GM23338 (cell line): ENCODE results near the gene CLSTN2. TPM values are rescaled to one million over a fixed set of nuclear protein-coding genes. Genes with fewer than 3 reads are reported as not detected.

Experiments
- ATAC-seq: fragments of 200-7000 bp; cut with Tn5 transposase; 3 replicates; pipeline ENCODE4 v1.9.1; 2020
- DNase-seq: peaks from one replicate; pipeline ENCODE4 v3.0.0-alpha.2; 2015; ENCODE audit warnings: low spot score
- H2AFZ ChIP-seq: fragments of 200-600 bp; sonication (generic); 2 replicates; pipeline ENCODE4 v1.8.0; 2016; ENCODE audit warnings: antibody characterized with exemption, mild to moderate bottlenecking, moderate library complexity
- H3F3A ChIP-seq: fragments of 200-600 bp; sonication (generic); replicated peaks from 2 replicates; pipeline ENCODE4 v1.8.0; 2017; ENCODE audit warnings: antibody characterized with exemption, mixed run types, low read depth
- H3K27ac ChIP-seq: fragments of 200-600 bp; sonication (generic); 2 replicates; pipeline ENCODE4 v1.6.1; 2016; ENCODE audit warnings: low read depth
- H3K27me3 ChIP-seq: fragments of 200-600 bp; sonication (generic); 2 replicates; pipeline ENCODE4 v1.8.0; 2016; ENCODE audit warnings: mild to moderate bottlenecking, mixed run types, moderate library complexity; ENCODE audit not compliant: insufficient read depth
- H3K36me3 ChIP-seq: fragments of 200-600 bp; sonication (generic); 2 replicates; pipeline ENCODE4 v1.8.0; 2016; ENCODE audit warnings: mild to moderate bottlenecking; ENCODE audit not compliant: insufficient read depth
- H3K4me1 ChIP-seq: fragments of 200-600 bp; sonication (generic); 2 replicates; pipeline ENCODE4 v1.8.0; 2016; ENCODE audit warnings: mild to moderate bottlenecking, moderate library complexity; ENCODE audit not compliant: insufficient read depth
- H3K4me2 ChIP-seq: fragments of 200-600 bp; sonication (generic); 2 replicates; pipeline ENCODE4 v1.7.1; 2017; ENCODE audit warnings: mixed run types
- H3K4me3 ChIP-seq: fragments of 200-600 bp; sonication (generic); 2 replicates; pipeline ENCODE4 v1.6.1; 2016; ENCODE audit warnings: mixed run types
- H3K79me2 ChIP-seq: fragments of 200-600 bp; sonication (generic); replicated peaks from 2 replicates; pipeline ENCODE4 v1.8.0; 2017; ENCODE audit warnings: mild to moderate bottlenecking; ENCODE audit not compliant: insufficient read depth
- H3K9me2 ChIP-seq: fragments of 200-600 bp; sonication (generic); 2 replicates; pipeline ENCODE4 v1.8.0; 2017; ENCODE audit not compliant: insufficient read depth
- H4K20me1 ChIP-seq: fragments of 200-600 bp; sonication (generic); replicated peaks from 2 replicates; pipeline ENCODE4 v1.8.0; 2017; ENCODE audit warnings: mild to moderate bottlenecking; ENCODE audit not compliant: insufficient read depth
- H3K27ac Mint-ChIP-seq: 2 replicates; pipeline ENCODE4 v1.8.0; 2020; ENCODE audit warnings: inconsistent platforms, mild to moderate bottlenecking, moderate library complexity, mixed read lengths
- H3K27me3 Mint-ChIP-seq: 3 replicates; pipeline ENCODE4 v1.8.0; 2022; ENCODE audit warnings: low read depth, mild to moderate bottlenecking, moderate library complexity, mixed read lengths, inconsistent platforms; ENCODE audit not compliant: insufficient read depth, poor library complexity
- H3K36me3 Mint-ChIP-seq: 3 replicates; pipeline ENCODE4 v1.8.0; 2021; ENCODE audit warnings: low read depth, mild to moderate bottlenecking, inconsistent platforms, moderate library complexity, mixed read lengths
- H3K4me1 Mint-ChIP-seq: 3 replicates; pipeline ENCODE4 v1.8.0; 2020; ENCODE audit warnings: mild to moderate bottlenecking, inconsistent platforms, mixed read lengths
- H3K4me3 Mint-ChIP-seq: 3 replicates; pipeline ENCODE4 v1.8.0; 2021; ENCODE audit warnings: moderate library complexity, mild to moderate bottlenecking, inconsistent platforms, mixed read lengths
- H3K9me3 Mint-ChIP-seq: 3 replicates; pipeline ENCODE4 v1.8.0; 2020; ENCODE audit warnings: moderate library complexity, mild to moderate bottlenecking, inconsistent platforms, mixed read lengths
- CREB1 ChIP-seq: fragments of 250-450 bp; sonication (Bioruptor Pico); IDR thresholded peaks from 2 replicates; pipeline ENCODE4 v1.5.0; 2020; ENCODE audit warnings: low read depth, mild to moderate bottlenecking, moderate library complexity
- CTCF ChIP-seq, 2 experiments: fragments of 200-600 bp in 1 of 2; sonication (generic) in 1 of 2; conservative IDR thresholded peaks; 2 replicates each; pipeline versions ENCODE4 v1.5.1 to v1.6.1; 2016 to 2017; ENCODE audit warnings: antibody characterized with exemption in 2 of 2, low read depth in 2 of 2, mild to moderate bottlenecking in 2 of 2, moderate library complexity in 1 of 2
- ETS1 ChIP-seq: IDR thresholded peaks from 2 replicates; pipeline ENCODE4 v1.6.1; 2016; ENCODE audit warnings: antibody characterized with exemption
- EZH2 ChIP-seq: fragments of 200-600 bp; sonication (generic); IDR thresholded peaks from one replicate; pipeline ENCODE4 v1.8.0; 2017; ENCODE audit warnings: antibody characterized with exemption, mild to moderate bottlenecking, low read depth; ENCODE audit not compliant: unreplicated experiment
- JUNB ChIP-seq: IDR thresholded peaks from one replicate; pipeline ENCODE4 v1.6.1; 2016; ENCODE audit warnings: antibody characterized with exemption; ENCODE audit not compliant: unreplicated experiment
- NANOG ChIP-seq: IDR thresholded peaks from 2 replicates; pipeline ENCODE4 v1.6.1; 2016; ENCODE audit warnings: antibody characterized with exemption, borderline replicate concordance
- POLR2AphosphoS5 ChIP-seq: IDR thresholded peaks from 2 replicates; pipeline ENCODE4 v1.6.1; 2016; ENCODE audit warnings: antibody characterized with exemption, low read depth
- REST ChIP-seq: IDR thresholded peaks from one replicate; pipeline ENCODE4 v1.6.1; 2018; ENCODE audit warnings: antibody characterized with exemption; ENCODE audit not compliant: unreplicated experiment
- STAT1 ChIP-seq: IDR thresholded peaks from one replicate; pipeline ENCODE4 v1.6.1; 2016; ENCODE audit warnings: antibody characterized with exemption; ENCODE audit not compliant: unreplicated experiment
- ZNF114 ChIP-seq: fragments of 250-450 bp; sonication (Bioruptor Pico); IDR thresholded peaks from 2 replicates; pipeline ENCODE4 v1.5.0; 2020; ENCODE audit warnings: mild to moderate bottlenecking, moderate library complexity
- ZNF331 ChIP-seq: fragments of 250-450 bp; sonication (Bioruptor Pico); IDR thresholded peaks from 2 replicates; pipeline ENCODE4 v1.5.0; 2020; ENCODE audit warnings: low read depth, mild to moderate bottlenecking, moderate library complexity
- polyA plus RNA-seq: library from polyadenylated mRNA; unstranded; fragments of >200 nt; fragmentation: Nextera tagmentation; extraction: Ambion mirVana; gene quantifications from 2 replicates; pipeline ENCODE4 v1.2.1, GENCODE V29; 2016
- total RNA-seq: library from RNA; depleted of rRNA; stranded (reverse); fragments of >200 nt; shearing (Covaris generic); gene quantifications from 2 replicates; pipeline ENCODE4 v1.2.3, GENCODE V29; 2014

CLSTN2 gene
- total and polyA plus RNA-seq, 2 experiments from 2014 or later, result 0.11 to 0.83 TPM

- no peaks in the 10 kb centered on the region for H3K4me1 Mint-ChIP-seq
- ATAC-seq, result peak; percentile 74
- no peaks in the 10 kb centered on the region for H3K4me1 ChIP-seq
- no peaks in the 10 kb centered on the region for H3K27me3 ChIP-seq
- peak; percentile 11 for DNase-seq
- peaks cover 3% of the 10 kb centered on the region; the same call in 1 of the 3 replicates for H3K9me3 Mint-ChIP-seq
- H3K27ac ChIP-seq, result no peak overlapping the region
- no peak overlapping the region for H2AFZ ChIP-seq
- H3K9me2 ChIP-seq, result peaks cover 3% of the 10 kb centered on the region; the same call in 1 of the 2 replicates
- no peaks in the 10 kb centered on the region; the same call in 2 of the 3 replicates for H3K36me3 Mint-ChIP-seq
- H3K27ac Mint-ChIP-seq, result no peak overlapping the region
- H3K4me2 ChIP-seq, result no peak overlapping the region
- TF ChIP-seq POLR2AphosphoS5 (no peak), STAT1 (no peak), CTCF (conservative IDR thresholded peaks at IDR 0.05; ENCODE audit: low read depth in 2 of 2) (peak in 1 of 2 experiments; percentile 42; a peak in 2 of 4 replicates)
- H3K4me3 Mint-ChIP-seq, result no peak overlapping the region
- H3K36me3 ChIP-seq, result no peaks in the 10 kb centered on the region
- H3K4me3 ChIP-seq, result no peak overlapping the region
- no peaks in the 10 kb centered on the region for H4K20me1 ChIP-seq
- no peaks in the 10 kb centered on the region for H3K79me2 ChIP-seq
- peaks cover 5% of the 10 kb centered on the region for H3K27me3 Mint-ChIP-seq
- H3F3A ChIP-seq, result no peaks in the 10 kb centered on the region
Measured at GRCh38 chr3:140376136-140376889, 441.3 kb downstream of the CLSTN2 start.

- Mint-ChIP-seq H3K4me1 (peaks cover under 1% of the 10 kb centered on the region; the same call in 1 of the 3 replicates), H3K27me3 (peaks cover 5% of the 10 kb centered on the region), H3K27ac (no peak overlapping the region), H3K4me3 (no peak overlapping the region), H3K9me3 (peaks cover 3% of the 10 kb centered on the region; the same call in 1 of the 3 replicates), H3K36me3 (no peaks in the 10 kb centered on the region; the same call in 2 of the 3 replicates)
- H3F3A ChIP-seq, result no peaks in the 10 kb centered on the region
- no peaks in the 10 kb centered on the region for H3K36me3 ChIP-seq
- H3K27ac ChIP-seq, result no peak overlapping the region
- no peak overlapping the region for H2AFZ ChIP-seq
- peaks cover 6% of the 10 kb centered on the region; the same call in 1 of the 2 replicates for H3K9me2 ChIP-seq
- no peaks in the 10 kb centered on the region for H3K79me2 ChIP-seq
- no peaks in the 10 kb centered on the region for H4K20me1 ChIP-seq
- ATAC-seq (no peak), DNase-seq (no peak)
- H3K4me3 ChIP-seq, result no peak overlapping the region
- no peak overlapping the region for H3K4me2 ChIP-seq
- H3K27me3 ChIP-seq, result no peaks in the 10 kb centered on the region
- no peaks in the 10 kb centered on the region for H3K4me1 ChIP-seq
- TF ChIP-seq CREB1 (CRISPR knock-in tag) (no peak), ZNF114 (no peak), ZNF331 (CRISPR knock-in tag) (no peak), JUNB (no peak), ETS1 (no peak), EZH2 (no peak), POLR2AphosphoS5 (no peak), STAT1 (no peak), REST (no peak), NANOG (no peak), CTCF (conservative IDR thresholded peaks at IDR 0.05; ENCODE audit: low read depth in 2 of 2) (no peak)
Measured at GRCh38 chr3:140377644-140378043, 442.7 kb downstream of the CLSTN2 start.
